WTC11 (cell line): ENCODE data around the gene SLC5A2. TPM values are rescaled to one million over a fixed set of nuclear protein-coding genes. Genes with fewer than 3 reads are reported as not detected.
"Not testable (repeated sequence)": the region's sequence is repeated elsewhere in the genome, so short reads cannot be mapped to it uniquely, and the experiment has no call there.

Source experiments
- ATAC-seq: fragments of 200-7000 bp; cut with Tn5 transposase; 2 replicates; pipeline ENCODE4 v1.10.0; 2021; ENCODE audit warnings: mild to moderate bottlenecking, moderate library complexity
- CTCF ChIA-PET: fragments of 300-600 bp; sonication (Branson Sonifier 250); formaldehyde crosslinking; loops from one replicate; lab custom pipeline; 2021; ENCODE audit warnings: antibody characterized with exemption; lab: Charles Lee
- POLR2A ChIA-PET: fragments of 350-600 bp; sonication (Branson Sonifier 250); formaldehyde crosslinking; loops from one replicate; lab custom pipeline; 2021; ENCODE audit warnings: antibody characterized with exemption; lab: Charles Lee
- DNase-seq: peaks from one replicate; pipeline ENCODE4 v3.0.0; 2021; ENCODE audit warnings: low spot score
- H3K27ac Mint-ChIP-seq: 2 replicates; pipeline ENCODE4 v1.8.0; 2021; ENCODE audit warnings: mixed read lengths
- H3K27me3 Mint-ChIP-seq: 2 replicates; pipeline ENCODE4 v1.8.0; 2021; ENCODE audit warnings: low read depth, mild to moderate bottlenecking, moderate library complexity, mixed read lengths
- H3K36me3 Mint-ChIP-seq: 2 replicates; pipeline ENCODE4 v1.8.0; 2021; ENCODE audit warnings: mixed read lengths
- H3K4me1 Mint-ChIP-seq: 2 replicates; pipeline ENCODE4 v1.8.0; 2022; ENCODE audit warnings: mixed read lengths
- H3K4me3 Mint-ChIP-seq: 2 replicates; pipeline ENCODE4 v1.8.0; 2021; ENCODE audit warnings: mild to moderate bottlenecking, moderate library complexity, mixed read lengths
- H3K9me3 Mint-ChIP-seq: 2 replicates; pipeline ENCODE4 v1.8.0; 2021; ENCODE audit warnings: mixed read lengths
- AR ChIP-seq: fragments of 250-450 bp; sonication (Bioruptor Pico); IDR thresholded peaks from 2 replicates; pipeline ENCODE4 v1.9.0; 2021; ENCODE audit warnings: mild to moderate bottlenecking
- ATF3 ChIP-seq: sonication (generic); formaldehyde crosslinking; conservative IDR thresholded peaks from 2 replicates; pipeline ENCODE4 v1.8.1; 2022; ENCODE audit warnings: mild to moderate bottlenecking, missing genetic modification reagents
- ATF6 ChIP-seq: sonication (generic); formaldehyde crosslinking; IDR thresholded peaks from 2 replicates; pipeline ENCODE4 v1.8.1; 2023; ENCODE audit warnings: mild to moderate bottlenecking, missing genetic modification reagents
- CTCF ChIP-seq: fragments of 200-600 bp; IDR thresholded peaks from 2 replicates; pipeline ENCODE4 v1.8.0; 2022; ENCODE audit warnings: antibody characterized with exemption
- E2F5 ChIP-seq: sonication (generic); formaldehyde crosslinking; IDR thresholded peaks from 2 replicates; pipeline ENCODE4 v1.8.1; 2022; ENCODE audit warnings: mild to moderate bottlenecking, moderate library complexity, missing genetic modification reagents
- ELF4 ChIP-seq: sonication (generic); formaldehyde crosslinking; IDR thresholded peaks from 2 replicates; pipeline ENCODE4 v1.8.1; 2022; ENCODE audit warnings: low read depth, mild to moderate bottlenecking, moderate library complexity, missing genetic modification reagents
- GABPB1 ChIP-seq: sonication (generic); formaldehyde crosslinking; IDR thresholded peaks from 2 replicates; pipeline ENCODE4 v1.8.1; 2023; ENCODE audit warnings: mild to moderate bottlenecking, missing genetic modification reagents
- GTF2I ChIP-seq: fragments of 250-450 bp; sonication (Bioruptor Pico); conservative IDR thresholded peaks from 2 replicates; pipeline ENCODE4 v1.4.0; 2021; ENCODE audit warnings: mild to moderate bottlenecking
- NFATC4 ChIP-seq: fragments of 250-450 bp; sonication (Bioruptor Pico); IDR thresholded peaks from 2 replicates; pipeline ENCODE4 v1.9.0; 2021; ENCODE audit warnings: mild to moderate bottlenecking
- PRDM15 ChIP-seq: sonication (generic); formaldehyde crosslinking; IDR thresholded peaks from 2 replicates; pipeline ENCODE4 v1.8.0; 2022; ENCODE audit warnings: missing genetic modification reagents
- RELA ChIP-seq: sonication (generic); formaldehyde crosslinking; IDR thresholded peaks from 2 replicates; pipeline ENCODE4 v1.8.1; 2022; ENCODE audit warnings: missing genetic modification reagents, mild to moderate bottlenecking, borderline replicate concordance
- RORB ChIP-seq: fragments of 250-450 bp; sonication (Bioruptor Pico); IDR thresholded peaks from 2 replicates; pipeline ENCODE4 v1.9.0; 2021; ENCODE audit warnings: mild to moderate bottlenecking
- SMAD3 ChIP-seq: sonication (generic); formaldehyde crosslinking; IDR thresholded peaks from 2 replicates; pipeline ENCODE4 v1.8.0; 2022; ENCODE audit warnings: missing genetic modification reagents, mild to moderate bottlenecking, borderline replicate concordance
- ZBTB21 ChIP-seq: sonication (generic); formaldehyde crosslinking; IDR thresholded peaks from 2 replicates; pipeline ENCODE4 v1.8.1; 2023; ENCODE audit warnings: mild to moderate bottlenecking, missing genetic modification reagents, borderline replicate concordance
- ZMAT4 ChIP-seq: fragments of 250-450 bp; sonication (Bioruptor Pico); IDR thresholded peaks from 2 replicates; pipeline ENCODE4 v1.9.0; 2021; ENCODE audit warnings: mild to moderate bottlenecking
- total RNA-seq: library from RNA; stranded (reverse); gene quantifications from 3 replicates; pipeline ENCODE4 v1.2.3, GENCODE V29; 2021

SLC5A2 gene
- total RNA-seq, 1 experiment from 2014 or later, result 0.83 TPM

GRCh38 chr16:31440516-31441184, 42.3 kb upstream of the SLC5A2 start (continued):
- TF ChIP-seq RELA (CRISPR knock-in tag), result no peak
- no peak for TF ChIP-seq RORB (CRISPR knock-in tag)
- no peak for TF ChIP-seq ATF3 (CRISPR knock-in tag)
- TF ChIP-seq E2F5 (CRISPR knock-in tag), result no peak
- TF ChIP-seq PRDM15, result no peak
- no peak for TF ChIP-seq SMAD3 (CRISPR knock-in tag)

- CTCF ChIA-PET, result interaction anchor here (0.6 to 2.5 kb wide), 16 partner anchors 10 to 1668 kb away, joined by 3 to 20 read pairs (median 6); partner anchors contain the start of genes HSD3B7, KAT8, PYCARD and PYDC1
- H3K9me3 Mint-ChIP-seq, result no peaks in the 10 kb centered on the region
- H3K36me3 Mint-ChIP-seq, result no peaks in the 10 kb centered on the region
- no peak for DNase-seq
- TF ChIP-seq NFATC4 (CRISPR knock-in tag) (no peak), ZMAT4 (CRISPR knock-in tag) (no peak), GTF2I (CRISPR knock-in tag) (no peak), ELF4 (no peak), ATF6 (CRISPR knock-in tag) (no peak), AR (CRISPR knock-in tag) (no peak), ZBTB21 (CRISPR knock-in tag) (no peak), GABPB1 (CRISPR knock-in tag) (no peak), CTCF (no peak)
- TF ChIP-seq, all 79 proteins: peak for 0
- no peak overlapping the region for H3K27ac Mint-ChIP-seq
- H3K4me3 Mint-ChIP-seq, result peak overlapping the region; percentile 79
- H3K27me3 Mint-ChIP-seq, result peaks cover 5% of the 10 kb centered on the region
- ATAC-seq, result no peak
- no peaks in the 10 kb centered on the region; the same call in 1 of the 2 replicates for H3K4me1 Mint-ChIP-seq
- POLR2A ChIA-PET, result interaction anchor here (1.0 to 1.3 kb wide), 2 partner anchors 15 to 17 kb away, joined by 3 to 6 read pairs; partner anchors contain the start of gene ARMC5
These were observed 41.0 kb upstream of the SLC5A2 start for GRCh38 chr16:31441956-31442355.

GRCh38 chr16:31445931-31446330, 37.0 kb upstream of the SLC5A2 start:
- ATAC-seq, H3K36me3 Mint-ChIP-seq, DNase-seq, H3K4me3 Mint-ChIP-seq, H3K27ac Mint-ChIP-seq, H3K27me3 Mint-ChIP-seq, H3K4me1 Mint-ChIP-seq, H3K9me3 Mint-ChIP-seq: not testable (repeated sequence)
- ChIA-PET POLR2A (interaction anchor here (0.7 kb wide), 1 partner anchor 403 kb away, joined by 3 read pairs; no protein-coding TSS in a partner anchor), CTCF (interaction anchor here (0.8 kb wide), 1 partner anchor 14 kb away, joined by 3 read pairs; the partner anchor contains the start of gene ARMC5)
